HG02981 (cell line): ENCODE data around the gene FAM117B.
"Not testable (repeated sequence)": the region's sequence is repeated elsewhere in the genome, so short reads cannot be mapped to it uniquely, and the experiment has no call there.

Experiments
- ATAC-seq: cut with Tn5 transposase; IDR thresholded peaks from one replicate; pipeline ENCODE4 v1.9.1; 2021; ENCODE audit warnings: mild to moderate bottlenecking, moderate library complexity; ENCODE audit not compliant: unreplicated experiment

The FAM117B gene

DNA sequence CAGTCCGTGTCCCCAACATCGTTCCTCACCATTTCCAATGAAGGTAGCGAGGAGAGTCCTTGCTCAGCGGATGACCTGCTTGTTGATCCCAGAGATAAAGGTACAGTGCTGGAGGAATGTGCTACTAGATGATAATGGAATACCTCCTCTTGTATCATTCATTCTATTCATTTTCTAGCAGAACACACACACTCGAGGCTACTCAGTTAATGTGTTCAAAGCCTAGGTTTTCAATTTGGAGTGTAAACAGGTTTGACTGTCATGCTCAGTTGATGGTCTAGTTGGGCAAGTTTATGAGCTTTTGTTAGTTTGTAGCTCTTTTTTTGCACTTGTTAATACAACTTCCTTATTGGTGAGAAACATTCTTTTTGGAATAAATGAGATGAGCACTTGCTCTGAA is 122.6 kb downstream of the FAM117B start:
- ATAC-seq, result no peak

DNA sequence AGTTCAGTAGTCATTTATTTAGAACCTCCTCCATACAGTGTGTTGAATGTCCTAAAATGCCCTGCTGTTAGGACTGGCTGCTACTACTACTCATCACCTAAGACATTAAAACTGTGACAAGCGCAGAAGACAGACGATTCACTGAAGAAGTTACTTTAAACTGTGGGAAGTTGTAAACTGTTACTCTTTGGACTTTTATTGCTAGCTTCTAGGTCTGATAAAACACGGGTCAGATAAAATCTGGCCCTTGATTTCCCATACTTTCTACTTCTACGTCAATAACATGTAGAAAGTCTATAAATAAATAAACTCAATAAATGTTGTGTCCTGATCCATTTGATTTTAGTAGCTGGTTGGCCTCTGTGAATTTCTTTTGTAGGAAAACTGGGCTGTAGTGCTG is 123.4 kb downstream of the FAM117B start:
- no peak for ATAC-seq

DNA sequence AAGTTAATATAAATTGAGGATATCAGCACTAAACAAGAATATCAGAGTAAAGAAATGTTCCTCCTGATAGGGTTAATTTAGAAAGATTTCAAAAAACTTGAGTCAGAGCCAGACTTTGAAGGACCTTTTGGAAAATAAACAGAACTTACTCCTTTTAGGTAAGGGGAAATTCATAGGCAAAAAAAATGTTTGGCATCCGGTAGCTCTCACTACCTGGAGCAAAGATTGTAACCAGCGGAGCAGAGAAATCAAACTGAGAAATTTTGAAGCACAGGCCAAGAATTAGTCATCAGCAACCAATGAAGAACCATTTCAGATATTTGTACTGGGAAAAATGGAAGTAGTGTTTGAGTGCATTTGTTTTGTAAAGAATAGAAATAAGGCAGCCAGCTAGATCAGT is 123.8 kb downstream of the FAM117B start:
- ATAC-seq, result no peak

DNA sequence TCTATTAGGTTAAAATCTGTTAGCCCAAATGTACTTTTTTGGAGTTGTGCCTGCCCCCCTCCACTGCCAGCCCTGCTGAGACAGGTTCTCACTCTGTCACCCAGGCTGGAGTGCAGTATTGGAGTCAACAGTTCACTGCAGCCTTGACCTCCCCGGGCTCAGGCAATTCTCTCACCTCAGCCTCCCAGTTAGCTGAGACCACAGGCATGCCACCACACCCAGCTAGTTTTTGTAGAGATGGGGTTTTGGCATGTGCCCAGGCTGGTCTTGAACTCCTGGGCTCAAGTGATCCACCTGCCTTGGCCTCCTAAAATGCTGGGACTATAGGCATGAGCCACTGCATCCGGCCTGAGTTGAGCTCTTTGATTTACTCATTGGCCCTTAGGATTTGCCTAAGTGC is 126.1 kb downstream of the FAM117B start:
- ATAC-seq, result no peak

DNA sequence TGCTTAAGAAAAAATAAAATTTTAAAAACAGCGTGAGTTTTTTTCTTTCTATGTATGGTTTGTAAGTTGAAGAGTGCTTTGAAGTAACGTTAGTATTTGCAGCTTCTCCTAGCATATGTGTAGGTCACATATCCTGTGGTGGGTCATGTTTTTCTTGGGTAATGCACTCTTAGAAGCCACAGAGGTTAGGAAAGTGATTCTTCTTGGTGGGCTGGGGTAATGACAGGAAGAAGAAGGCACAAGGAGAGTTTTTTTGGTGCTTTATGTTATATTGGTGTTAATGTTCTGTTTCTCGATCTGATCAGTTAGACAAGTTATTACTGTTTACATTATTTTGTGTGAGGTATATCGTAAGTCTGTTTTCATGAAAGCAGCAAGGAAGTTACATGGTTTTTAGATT is 127.8 kb downstream of the FAM117B start:
- ATAC-seq, result no peak

DNA sequence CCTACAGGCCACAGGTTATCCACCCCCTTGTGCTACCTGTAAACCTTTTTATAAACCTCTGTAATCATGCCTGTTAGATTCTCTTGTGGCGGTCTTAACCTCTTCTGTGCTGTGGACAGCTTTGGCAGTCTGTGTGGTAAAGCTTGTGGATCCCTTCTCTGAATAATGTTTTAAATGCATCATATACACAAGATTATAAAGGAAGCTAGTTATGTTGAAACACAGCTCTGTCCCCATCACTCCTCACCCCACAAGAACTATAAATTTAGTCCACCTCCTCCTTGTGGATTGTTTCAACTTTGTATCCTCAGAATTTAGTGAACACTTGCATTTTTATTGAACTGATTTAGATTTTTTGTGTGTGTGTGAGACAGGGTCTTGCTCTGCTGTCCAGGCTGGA is 129.1 kb downstream of the FAM117B start:
- no peak for ATAC-seq

DNA sequence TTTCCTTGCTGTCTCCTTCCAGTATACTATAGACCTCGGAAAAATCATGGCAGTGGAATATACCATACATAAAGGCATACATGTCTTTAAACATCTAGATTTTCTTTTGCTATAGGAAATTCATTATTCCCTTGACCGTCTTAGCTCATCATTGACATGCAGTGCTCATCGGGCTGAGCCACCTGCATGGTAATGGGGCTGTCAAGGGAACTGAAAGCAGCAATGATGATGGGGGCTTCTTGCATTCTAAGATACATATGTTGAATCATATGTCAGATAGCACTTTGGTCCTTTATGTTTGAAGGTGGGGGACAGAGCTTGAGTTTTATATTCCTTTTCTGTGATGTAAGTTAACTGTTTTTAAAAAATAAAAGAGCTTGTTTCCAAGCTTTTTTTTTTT is 130.2 kb downstream of the FAM117B start:
- no peak for ATAC-seq

DNA sequence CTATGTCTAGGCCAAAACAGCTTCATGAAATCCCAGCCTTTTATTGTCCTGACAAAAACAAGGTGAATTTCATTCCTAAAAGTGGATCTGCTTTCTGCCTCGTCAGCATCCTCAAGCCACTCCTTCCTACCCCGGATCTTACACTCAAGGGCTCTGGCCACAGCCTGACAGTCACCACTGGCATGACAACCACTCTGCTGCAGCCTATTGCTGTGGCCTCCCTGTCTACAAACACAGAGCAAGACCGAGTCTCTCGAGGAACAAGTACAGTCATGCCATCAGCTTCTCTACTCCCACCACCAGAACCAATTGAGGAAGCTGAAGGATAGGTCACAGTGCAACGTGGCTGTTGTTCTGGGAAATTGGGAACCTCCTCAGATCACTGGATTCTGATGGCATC is 130.7 kb downstream of the FAM117B start:
- ATAC-seq, result no peak

DNA sequence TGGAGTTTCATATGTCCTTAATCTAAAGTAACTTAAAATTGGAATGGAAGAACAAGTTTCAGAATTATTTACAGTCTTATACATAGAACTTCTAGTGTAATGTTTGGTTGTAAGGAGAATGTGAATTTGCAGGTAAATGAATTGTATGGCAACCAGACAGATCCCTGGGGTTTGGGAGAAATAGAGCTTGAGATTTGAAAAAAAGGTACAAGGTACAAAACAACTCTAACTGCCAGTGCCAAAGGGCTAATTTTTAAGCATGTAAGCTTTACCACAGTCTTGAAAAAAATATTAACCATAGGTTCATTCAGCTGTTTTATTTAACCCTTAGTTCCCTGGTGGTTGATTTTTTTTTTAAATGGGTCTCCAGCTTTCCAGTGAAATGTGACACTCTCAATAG is 133.5 kb downstream of the FAM117B start:
- ATAC-seq, result no peak

DNA sequence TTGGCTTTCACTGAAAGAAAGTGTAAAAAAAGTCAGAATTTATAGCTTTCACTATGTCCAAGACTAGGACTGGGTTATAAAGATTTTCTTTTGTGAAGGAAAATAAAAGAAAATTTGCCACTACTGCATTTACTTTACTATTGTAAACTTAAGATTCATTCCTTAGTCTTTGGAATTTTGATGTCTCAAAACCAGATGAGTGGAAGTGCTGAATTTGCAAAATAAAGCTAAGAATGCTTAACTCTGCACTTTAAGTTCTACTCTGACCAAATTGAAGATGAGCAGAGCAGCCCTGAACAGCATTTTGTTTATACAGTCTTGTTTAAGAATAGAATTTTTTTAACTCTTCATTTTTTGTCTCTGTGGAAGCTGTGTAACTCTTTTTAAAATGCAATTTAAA is 134.4 kb downstream of the FAM117B start:
- no peak for ATAC-seq

DNA sequence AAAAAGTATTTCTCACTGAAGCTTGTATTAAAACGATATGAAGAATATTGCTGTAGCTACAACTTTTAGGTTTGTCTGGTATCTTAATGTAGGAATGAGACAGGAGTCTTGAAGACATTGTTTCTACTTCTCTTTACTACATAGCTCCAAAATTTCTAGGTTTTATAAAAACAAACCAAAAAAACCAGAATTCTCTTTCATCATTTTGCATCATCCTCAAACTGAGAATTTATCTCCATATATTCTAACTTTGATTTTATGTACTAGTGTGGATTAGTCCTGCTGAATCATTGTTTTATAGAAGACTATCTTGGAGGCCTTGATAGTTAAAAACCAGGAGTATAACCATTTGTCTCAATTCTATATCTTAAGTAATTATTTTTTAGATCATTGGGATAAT is 136.6 kb downstream of the FAM117B start:
- ATAC-seq, result no peak

DNA sequence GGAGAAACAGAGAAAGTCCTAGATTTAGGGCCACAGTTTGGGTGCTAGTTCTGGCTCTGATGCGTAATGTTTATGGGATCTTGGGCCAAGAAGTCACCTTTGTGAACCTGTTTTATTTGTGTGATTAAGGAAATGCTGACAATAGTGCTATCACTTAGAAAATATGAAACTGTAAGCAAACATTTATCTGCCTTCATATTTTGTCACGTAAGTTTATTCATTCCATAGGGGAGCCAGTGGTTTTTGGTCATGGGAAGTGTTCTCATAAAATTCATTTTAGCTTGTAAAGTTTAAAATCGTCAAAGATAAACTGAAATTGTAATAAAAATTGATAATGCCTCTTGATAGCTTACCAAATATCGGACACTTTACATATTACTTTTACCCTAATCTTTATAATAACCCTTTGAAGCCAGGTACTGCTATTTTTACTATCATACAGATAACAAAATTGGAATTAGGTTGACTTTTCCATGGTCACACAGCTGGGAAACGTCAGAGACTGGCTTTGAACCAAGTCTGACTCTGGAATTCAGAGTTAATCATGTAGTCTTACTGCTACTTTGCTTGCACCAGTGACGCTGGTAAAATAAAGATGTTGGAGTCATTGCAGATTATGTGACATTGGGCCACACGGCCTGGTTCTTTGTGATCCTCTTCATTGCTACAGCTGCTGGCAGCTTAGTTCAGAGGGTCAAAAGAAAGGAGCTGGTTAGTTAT is 137.1 kb downstream of the FAM117B start:
- no peak for ATAC-seq

DNA sequence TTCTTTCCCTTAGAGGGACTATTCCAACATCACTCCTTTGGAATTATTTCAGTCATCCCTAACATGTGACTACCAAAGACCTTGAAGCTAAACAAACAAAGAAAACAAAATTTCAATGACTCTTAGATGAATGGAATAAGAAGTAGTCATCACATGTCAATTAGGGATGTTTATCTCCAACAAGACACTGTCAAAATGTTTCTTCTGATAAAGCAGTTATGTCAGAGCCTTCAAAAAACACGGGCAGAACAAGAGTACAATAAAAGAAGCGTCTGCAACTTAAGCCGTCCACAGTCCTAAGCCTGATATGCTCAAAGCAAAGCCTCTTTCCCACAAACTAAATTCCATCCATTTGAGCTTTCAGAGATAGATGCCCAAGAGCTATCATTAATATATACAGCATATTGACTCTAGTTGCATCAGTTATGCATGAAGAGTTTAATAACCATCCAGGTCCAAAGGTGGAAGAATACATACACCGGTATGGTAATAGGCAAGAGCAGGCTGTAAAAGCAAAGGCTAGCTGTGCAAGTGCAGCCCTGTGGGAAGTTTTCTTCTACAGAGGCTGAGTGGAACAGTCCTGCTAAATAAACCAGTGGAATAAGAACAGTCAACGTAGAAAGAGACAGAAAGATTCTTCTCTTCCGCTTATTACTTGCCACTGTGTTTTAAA is 138.7 kb downstream of the FAM117B start:
- no peak for ATAC-seq

DNA sequence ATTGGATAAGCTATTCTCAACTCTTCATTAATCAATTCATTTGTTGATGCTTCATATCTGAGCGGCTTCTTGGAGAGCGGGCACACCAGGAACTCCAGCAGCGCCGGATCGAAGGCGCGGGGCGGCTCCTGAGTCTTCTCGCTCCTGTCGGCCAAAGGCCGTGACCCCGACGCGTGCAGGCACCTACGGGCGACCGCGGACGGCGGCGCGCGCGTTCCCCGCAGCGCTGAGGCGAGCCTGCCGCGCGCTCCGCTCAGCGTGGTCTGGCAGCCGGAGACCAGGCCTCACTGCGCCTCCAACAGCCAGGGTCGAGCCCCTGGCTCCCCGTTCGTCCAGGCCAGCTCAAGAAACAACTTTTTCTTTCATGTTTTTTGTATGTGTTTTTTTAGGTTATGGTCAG is 139.3 kb downstream of the FAM117B start:
- ATAC-seq, result no peak

DNA sequence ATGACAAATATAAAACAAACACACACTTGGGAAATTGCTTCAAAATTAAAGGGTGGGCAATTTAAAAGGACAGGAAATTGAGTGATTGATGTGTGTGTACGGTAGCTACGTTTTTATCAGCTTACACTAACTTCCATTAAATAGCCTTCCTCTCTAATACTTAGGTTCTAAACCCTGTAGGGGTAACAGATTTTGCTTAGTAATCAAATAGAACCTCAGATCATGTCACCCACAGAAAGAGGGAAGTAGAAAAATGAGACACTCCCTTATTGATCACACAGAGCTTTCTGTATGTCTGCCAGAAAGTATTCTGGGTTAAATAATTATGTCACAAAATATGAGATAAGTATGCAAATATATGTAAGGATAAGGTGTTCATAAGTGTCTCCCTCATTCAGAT is 143.4 kb downstream of the FAM117B start:
- no peak for ATAC-seq

DNA sequence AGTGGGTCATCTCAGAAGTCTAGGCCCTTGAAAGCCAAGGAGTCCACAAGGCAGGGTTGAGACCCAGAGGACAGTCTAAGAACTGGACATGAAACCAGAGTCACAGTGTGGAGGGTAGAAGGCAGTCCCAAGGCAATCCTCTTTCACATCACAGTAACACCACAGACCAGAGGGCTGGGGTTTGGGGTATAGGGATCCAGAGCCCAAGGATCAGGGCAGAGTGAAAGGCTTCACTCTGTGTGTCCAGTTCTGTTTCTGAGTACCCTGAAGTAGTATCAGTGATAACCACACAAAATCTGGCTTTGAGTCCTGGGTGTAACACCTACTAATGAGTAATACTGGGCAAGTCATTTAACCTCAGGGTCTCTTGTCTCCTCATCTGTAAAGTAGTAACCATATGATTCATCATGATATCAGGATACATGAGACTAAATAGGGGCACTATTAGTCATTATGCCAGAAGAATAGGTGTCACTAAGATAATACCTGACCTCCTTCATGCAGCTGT is 145.8 kb downstream of the FAM117B start:
- peak; percentile 96 for ATAC-seq

DNA sequence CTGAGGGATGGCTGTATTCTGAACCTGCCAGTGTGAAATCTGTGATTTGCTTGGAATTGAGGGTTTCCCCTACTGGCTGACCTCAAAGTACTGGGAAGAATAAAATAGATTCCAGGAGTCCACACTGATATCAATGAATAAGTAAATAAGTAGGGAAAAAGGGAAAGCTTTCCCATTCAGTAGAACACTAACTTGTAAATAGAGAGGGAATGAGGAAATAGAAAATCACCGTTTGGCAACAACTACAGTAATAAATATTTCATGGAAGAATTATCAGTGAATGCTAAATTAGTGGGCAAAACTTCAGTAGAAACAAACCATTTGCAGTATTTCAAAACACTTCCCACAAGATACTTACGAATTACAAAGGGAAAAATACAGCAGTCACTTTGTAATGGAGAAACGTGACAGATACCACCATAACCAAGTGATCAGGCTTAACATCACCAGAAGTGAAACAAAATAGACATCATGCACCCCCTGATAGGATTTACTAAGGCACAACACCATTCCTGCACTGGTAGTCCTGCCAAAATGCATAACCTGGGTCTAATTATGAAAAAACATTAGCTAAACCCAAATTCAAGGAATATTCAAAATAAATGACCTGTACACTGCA is 148.3 kb downstream of the FAM117B start:
- ATAC-seq, result no peak

DNA sequence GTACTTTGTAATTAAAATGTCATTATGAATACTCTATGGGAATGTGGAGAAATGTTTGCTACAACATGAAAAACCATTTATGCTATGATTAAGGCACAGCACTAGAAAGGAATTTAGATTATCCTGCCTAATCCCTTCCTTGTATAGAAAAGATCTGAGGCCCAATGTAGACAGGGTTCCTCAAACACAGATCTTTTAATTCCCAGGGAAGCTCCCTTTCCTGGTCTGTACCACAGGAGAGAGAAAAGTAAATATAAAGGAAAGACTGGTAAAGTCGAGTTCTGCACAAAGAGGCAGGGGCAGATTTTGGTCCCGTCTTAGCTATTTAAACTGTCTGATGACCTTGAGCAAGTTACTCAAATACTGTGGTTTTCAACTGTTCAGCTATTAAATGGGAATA is 152.1 kb downstream of the FAM117B start:
- no peak for ATAC-seq

DNA sequence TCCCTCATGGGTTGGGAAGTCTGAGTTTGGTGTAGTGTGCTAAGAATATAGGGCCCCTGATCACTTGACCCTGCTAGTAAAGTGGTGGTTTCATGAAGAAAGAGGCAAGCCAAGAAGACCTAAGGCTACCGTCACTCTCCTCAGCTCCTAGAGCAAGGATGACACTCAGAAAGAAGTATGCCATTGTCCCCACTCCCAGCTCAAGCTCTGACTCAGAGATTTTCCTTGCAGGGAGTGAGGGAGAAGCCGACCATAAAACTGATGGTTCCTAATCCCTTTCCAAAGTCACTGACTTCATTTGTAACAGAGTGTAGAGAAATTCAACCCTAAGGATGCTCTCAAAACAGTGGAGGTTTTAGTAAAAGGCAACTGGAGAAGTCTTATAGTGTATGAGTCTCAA is 155.9 kb downstream of the FAM117B start:
- ATAC-seq, result no peak

DNA sequence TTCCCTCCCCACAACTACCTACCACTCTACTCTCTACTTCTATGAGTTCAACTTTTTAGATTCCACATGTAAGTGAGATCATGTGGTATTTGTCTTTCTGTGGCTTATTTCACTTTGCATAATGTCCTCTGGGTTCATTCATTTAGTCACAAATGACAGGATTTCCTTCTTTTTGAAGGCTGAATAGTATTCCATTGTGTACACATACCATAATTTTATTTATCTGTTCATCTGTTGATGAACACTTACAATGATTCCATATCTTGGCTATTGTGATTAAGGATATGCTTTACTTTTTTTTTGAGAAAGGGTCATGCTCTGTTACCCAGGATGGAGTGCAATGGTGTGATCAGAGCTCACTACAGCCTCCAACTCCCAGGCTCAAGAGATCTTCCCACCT is 163.2 kb downstream of the FAM117B start:
- no peak for ATAC-seq

DNA sequence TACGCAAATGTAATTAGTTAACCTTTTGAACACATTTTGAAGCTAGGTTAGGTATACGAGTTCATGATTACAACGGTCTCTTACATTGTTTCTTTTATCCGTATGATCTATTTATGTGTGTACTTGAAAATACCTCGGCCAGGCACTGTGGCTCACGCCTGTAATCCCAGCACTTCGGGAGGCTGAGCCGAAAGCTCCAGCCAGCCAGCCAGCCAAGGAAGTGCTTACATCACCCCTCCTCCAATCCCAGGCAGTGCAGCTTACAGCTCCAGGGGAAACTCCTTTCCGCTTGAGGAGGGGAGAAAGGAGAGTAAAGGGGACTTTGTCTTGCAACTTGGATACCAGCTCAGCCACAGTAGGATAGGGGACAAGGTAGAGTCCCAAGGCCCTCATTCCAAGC is 171.1 kb downstream of the FAM117B start:
- not testable (repeated sequence) for ATAC-seq
